Right lung (tissue), 5 donors: ENCODE measurements around the gene MARVELD3. TPM values are rescaled to one million over a fixed set of nuclear protein-coding genes. Genes with fewer than 3 reads are reported as not detected.
"Not testable (repeated sequence)": the region's sequence is repeated elsewhere in the genome, so short reads cannot be mapped to it uniquely, and the experiment has no call there.

Source experiments
- DNase-seq, 2 donors: peaks; one replicate each; pipeline ENCODE4 v3.0.0-alpha.2; 2013
- polyA plus RNA-seq, 5 donors: library from polyadenylated mRNA; unstranded; fragments of 120-200 nt; gene quantifications; one replicate each; pipeline versions ENCODE4 v1.2.1 to v1.2.3, GENCODE V29; 2013; ENCODE audit warnings: inconsistent platforms in 1 of 5, low replicate concordance in 1 of 5; ENCODE audit not compliant: insufficient read length in 5 of 5, insufficient read depth in 1 of 5

MARVELD3 gene
- polyA plus RNA-seq, 5 donors, result 6.2 to 9.4 (median 8.1) TPM

DNA sequence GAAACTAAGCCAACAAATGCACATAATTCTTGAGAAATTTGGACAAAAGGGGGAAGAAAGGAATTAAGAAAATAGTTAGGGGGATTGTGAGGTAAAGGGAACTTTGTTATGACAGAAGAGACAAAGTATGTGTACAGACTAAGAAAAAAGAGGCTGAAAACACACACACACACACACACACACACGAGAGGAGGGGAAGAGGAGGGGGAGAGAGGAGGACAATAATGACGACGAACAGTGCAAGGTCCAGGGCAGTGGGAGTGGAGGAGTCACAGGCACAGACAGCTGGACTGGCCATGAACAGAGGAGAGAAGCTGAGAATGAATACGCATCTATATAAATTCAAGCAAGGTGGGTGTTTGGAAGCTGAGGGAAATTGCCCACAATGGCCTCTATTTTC is 44.6 kb downstream of the MARVELD3 start:
- no peak for DNase-seq

DNA sequence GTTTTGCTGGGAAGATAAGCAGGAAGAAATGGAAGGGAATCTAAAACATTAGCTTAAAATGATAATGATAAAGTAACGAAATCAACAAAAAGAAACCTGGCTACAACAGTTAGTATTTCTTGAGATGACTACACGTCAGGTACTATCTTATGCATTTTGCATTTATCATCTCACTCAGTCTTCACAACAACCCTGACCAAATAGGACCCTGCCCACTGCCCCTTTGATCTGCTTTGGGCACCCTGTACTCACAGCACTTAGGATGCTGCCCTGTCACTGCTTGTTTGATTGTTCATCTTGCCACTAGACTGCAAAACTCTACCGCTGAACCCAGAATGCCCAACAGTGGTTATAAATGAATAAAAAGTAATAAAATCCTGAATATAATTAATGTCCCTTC is 45.2 kb downstream of the MARVELD3 start:
- DNase-seq, result no peak

DNA sequence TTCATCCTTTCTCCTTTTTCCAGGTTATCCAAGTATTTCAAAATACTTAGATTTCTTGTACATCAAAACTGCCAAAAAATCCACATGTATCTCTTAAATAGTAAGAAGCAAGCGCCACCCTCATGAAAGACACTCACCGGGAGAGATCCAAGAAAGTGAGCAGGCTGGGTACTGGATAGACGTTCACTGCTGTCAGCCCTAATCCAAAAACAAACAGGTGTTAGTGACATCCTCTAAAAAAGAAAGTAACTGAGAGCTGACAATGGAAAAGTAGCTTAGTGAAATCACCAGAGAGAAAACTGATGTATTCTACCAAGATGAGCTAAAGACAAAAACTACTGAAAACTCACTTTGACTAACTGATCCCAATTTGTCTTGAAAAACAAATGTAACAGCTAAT is 46.1 kb downstream of the MARVELD3 start:
- DNase-seq, result no peak

DNA sequence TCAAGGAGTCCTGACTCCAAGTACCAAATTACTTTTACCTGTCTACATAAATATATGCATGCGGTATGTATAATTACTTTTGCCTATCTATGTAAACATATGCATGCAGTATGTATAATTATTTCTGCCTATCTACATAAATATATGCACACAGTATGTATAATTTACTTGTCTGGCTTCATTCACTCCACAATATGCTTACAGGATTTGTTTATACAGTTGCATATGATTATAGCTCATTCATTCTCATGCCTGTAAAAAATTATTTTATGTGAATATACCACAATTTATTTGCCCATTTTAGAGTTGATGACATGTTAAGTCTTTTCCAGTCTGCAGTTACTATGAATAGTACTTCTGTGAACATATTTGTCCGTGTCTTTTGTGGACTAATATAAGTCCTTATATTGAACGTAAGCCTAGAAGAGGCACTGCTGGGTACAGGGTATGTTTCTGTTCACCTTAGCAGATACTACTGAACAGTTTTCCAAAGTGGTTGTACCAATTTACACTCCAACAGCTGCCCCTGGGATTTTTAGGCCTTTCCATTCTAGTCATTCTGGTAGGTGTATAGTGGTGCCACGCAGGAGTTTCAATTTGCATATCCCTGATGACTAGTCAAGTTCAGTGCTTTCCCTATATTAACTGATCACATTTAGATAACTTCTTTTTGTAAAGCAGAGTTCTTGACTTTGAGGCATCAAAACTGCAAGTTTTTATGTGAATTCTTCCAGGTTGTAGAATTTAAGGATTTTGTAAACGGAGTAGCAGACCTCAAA is 47.0 kb downstream of the MARVELD3 start:
- no peak for DNase-seq

DNA sequence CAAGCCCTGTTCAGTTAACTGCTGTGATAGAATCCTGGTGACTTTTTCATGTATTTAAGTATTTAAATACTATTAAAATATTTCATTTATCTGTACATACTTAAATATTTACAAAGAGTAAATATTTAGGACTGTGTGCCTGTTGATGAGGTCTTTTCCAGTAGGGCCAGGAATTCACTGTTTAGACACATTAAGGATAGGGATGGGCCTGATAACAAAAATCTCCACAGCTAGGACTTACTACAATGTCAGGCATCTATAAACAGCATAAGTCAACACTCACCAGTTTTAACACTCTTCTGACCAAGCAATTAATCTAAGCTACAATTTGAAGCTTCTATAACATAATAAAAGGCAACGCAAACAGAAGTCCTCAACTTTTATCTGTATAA is 47.6 kb downstream of the MARVELD3 start:
- DNase-seq, result no peak

DNA sequence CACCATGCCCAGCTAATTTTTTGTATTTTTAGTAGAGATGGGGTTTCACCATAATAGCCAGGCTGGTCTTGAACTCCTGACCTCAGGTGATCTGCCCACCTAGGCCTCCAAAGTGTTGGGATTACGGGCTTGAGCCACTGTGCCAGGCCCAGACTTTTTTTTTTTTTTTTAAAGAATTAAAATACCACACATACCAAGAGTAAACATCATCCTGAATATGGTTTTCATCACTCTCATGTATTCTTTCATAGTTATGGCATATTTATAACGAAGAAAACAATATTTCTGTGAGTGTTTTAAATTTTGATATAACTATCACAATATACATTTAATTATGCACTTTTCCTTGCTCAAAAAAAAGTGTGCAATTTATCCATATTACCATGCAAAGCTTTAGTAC is 48.2 kb downstream of the MARVELD3 start:
- no peak for DNase-seq

DNA sequence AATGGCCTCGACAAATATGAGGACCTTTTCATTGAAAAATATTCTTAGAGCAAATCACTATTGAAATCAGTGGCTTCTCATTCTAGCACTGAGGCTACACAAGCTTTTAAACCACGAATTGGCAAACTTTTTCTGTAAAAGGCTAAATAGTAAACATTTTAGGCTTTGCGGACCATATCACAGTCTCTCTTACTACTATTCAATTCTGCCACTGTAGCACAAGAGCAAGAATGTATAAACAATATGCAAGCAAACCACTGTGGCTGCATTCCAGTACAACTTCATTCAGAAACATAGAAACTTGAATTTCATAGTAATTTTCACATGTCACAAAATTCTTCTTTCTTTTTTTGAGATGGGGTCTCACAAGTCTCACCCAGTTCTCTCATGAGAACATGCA is 49.4 kb downstream of the MARVELD3 start:
- DNase-seq, result no peak

DNA sequence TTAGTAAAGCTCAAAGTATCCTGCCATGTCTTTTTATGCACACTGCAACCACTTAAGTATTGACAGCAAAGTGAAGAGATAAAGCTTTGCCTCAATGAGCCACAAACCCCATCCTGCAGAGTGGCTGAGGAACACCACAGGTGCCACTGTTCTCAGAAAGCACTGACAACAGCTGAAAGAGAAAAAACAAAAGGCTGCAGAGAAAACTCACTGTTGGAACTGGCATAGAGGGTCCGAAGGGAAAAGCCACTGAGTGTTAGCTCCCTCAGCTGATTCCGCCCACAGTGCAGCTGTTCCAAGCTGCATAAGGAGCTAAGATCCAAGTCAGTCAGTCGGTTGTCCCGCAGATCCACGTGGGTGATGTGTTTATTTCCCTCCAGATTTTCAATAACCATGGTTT is 50.3 kb downstream of the MARVELD3 start:
- DNase-seq, result no peak

DNA sequence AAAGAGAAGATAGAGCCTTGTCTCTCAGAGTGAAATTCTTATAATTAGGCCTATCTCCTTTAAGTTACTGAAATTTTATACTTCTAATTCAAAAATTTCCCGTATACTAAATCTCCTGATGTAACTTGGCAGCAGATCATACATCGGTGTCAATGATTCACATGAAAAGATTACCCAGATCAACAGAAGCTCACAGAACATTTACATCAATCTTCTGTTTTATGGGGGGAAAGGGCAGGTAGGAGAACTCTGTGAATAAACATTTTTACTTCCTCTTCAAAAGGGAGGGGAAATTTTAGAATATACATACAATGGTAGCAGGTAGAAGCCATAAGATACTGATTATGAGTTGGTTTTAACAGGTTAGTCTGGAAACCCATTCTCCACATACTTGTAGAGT is 55.4 kb downstream of the MARVELD3 start:
- no peak for DNase-seq

DNA sequence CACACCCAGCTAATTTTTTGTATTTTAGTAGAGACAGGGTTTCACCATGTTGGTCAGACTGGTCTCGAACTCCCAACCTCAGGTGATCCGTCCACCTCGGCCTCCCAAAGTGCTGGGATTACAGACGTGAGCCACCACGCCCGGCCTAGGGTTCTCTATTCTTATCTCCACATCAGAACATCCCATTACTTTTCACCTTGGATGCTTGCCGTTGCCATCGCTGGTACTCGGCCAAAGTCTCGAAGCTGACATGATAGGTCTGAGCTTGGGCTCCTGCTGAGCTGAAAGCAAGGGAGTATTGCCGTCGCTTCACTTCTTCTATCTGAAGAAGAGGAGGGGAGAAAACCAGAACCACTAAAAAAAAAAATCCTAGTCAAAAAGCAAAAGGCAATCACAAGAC is 58.3 kb downstream of the MARVELD3 start:
- DNase-seq, result not testable (repeated sequence)

Other genes with a start within 250 kb of the MARVELD3 start
- not detected for gene TLE7, start 184.1 kb upstream of the MARVELD3 start, polyA plus RNA-seq
- 10 to 100 TPM; 15.4 to 21.3 (median 18.5) TPM for gene ZNF23, start 163.9 kb upstream of the MARVELD3 start, polyA plus RNA-seq
- 10 to 100 TPM in 4 of 5 donors, 1 to 10 TPM in 1; 8.3 to 13.5 (median 10.2) TPM for gene ZNF19, start 136.9 kb upstream of the MARVELD3 start, polyA plus RNA-seq
- gene CHST4, start 99.8 kb upstream of the MARVELD3 start, polyA plus RNA-seq, result under 1 TPM in 4 of 5 donors, not detected in 1; 0.05 to 0.15 (median 0.09) TPM
- gene TAT, start 49.1 kb upstream of the MARVELD3 start, polyA plus RNA-seq, result under 1 TPM; 0.04 to 0.17 (median 0.12) TPM
- gene PHLPP2, start 98.5 kb downstream of the MARVELD3 start, polyA plus RNA-seq, result 1 to 10 TPM; 4.6 to 8.4 (median 6.7) TPM
- 10 to 100 TPM; 54.7 to 82.0 (median 70.4) TPM for gene AP1G1, start 182.7 kb downstream of the MARVELD3 start, polyA plus RNA-seq
- gene ATXN1L, start 219.8 kb downstream of the MARVELD3 start, polyA plus RNA-seq, result 10 to 100 TPM; 25.2 to 31.8 (median 29.0) TPM